ENCODE results near the gene COL4A4.

DNA sequence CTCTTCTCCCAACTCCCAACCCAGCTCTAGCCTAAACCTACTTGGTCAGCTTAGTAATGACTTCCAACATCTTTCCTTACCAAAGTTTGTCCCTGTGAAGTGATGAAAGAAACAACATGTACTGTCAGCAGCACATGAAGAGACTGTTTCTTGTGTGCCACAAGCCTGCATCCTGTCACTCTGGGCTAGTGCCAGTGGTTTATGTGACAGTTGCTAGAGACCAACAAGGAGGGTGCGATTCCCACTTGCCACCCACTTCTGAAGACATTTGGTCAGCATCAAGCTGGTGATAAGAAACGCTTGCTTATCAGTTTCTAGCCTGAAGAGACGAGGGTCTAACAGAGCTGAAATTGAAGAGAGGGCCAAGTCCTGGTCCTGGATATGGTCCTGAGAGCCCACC lies 132.6 kb downstream of the COL4A4 start:
- TF ChIP-seq, protein P1, sequence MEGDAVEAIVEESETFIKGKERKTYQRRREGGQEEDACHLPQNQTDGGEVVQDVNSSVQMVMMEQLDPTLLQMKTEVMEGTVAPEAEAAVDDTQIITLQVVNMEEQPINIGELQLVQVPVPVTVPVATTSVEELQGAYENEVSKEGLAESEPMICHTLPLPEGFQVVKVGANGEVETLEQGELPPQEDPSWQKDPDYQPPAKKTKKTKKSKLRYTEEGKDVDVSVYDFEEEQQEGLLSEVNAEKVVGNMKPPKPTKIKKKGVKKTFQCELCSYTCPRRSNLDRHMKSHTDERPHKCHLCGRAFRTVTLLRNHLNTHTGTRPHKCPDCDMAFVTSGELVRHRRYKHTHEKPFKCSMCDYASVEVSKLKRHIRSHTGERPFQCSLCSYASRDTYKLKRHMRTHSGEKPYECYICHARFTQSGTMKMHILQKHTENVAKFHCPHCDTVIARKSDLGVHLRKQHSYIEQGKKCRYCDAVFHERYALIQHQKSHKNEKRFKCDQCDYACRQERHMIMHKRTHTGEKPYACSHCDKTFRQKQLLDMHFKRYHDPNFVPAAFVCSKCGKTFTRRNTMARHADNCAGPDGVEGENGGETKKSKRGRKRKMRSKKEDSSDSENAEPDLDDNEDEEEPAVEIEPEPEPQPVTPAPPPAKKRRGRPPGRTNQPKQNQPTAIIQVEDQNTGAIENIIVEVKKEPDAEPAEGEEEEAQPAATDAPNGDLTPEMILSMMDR (IDR thresholded peaks at IDR 0.05), result no peak
- TF ChIP-seq EZH2 (IDR thresholded peaks at IDR 0.05; ENCODE audit: borderline replicate concordance, insufficient read depth, low read depth, low read length, poor library complexity, severe bottlenecking), result no peak

All from B cell (primary cell).